Jurkat, Clone E6-1 (cell line): ENCODE results near the gene SH3RF2.

Source experiments
- DNase-seq: peaks from one replicate; pipeline ENCODE4 v3.0.0-alpha.2; 2011; ENCODE audit warnings: low read depth, low spot score
- H3K4me3 ChIP-seq: 2 replicates; pipeline ENCODE4 v1.5.1; 2011; ENCODE audit warnings: mild to moderate bottlenecking, low read length, control low read depth, moderate library complexity

The SH3RF2 gene

GRCh38 chr5:146024034-146024433 is 87.7 kb downstream of the SH3RF2 start:
- H3K4me3 ChIP-seq, result no peak overlapping the region
- DNase-seq, result no peak

- H3K4me3 ChIP-seq, result no peak overlapping the region
- DNase-seq, result no peak
Observed at GRCh38 chr5:146025114-146025680, 88.8 kb downstream of the SH3RF2 start.

- no peak overlapping the region for H3K4me3 ChIP-seq
- no peak for DNase-seq
Observed at GRCh38 chr5:146025681-146026080, 89.3 kb downstream of the SH3RF2 start.

- no peak for DNase-seq
- H3K4me3 ChIP-seq, result no peak overlapping the region
Observed at GRCh38 chr5:146026307-146027010, 90.1 kb downstream of the SH3RF2 start.

- DNase-seq, result no peak
- H3K4me3 ChIP-seq, result no peak overlapping the region
Observed at GRCh38 chr5:146027751-146028150, 91.4 kb downstream of the SH3RF2 start.

GRCh38 chr5:146032911-146033310 is 96.5 kb downstream of the SH3RF2 start:
- no peak overlapping the region for H3K4me3 ChIP-seq
- no peak for DNase-seq

GRCh38 chr5:146034127-146034526 is 97.7 kb downstream of the SH3RF2 start:
- DNase-seq, result no peak
- no peak overlapping the region for H3K4me3 ChIP-seq

- DNase-seq, result no peak
- no peak overlapping the region for H3K4me3 ChIP-seq
Observed at GRCh38 chr5:146034605-146035004, 98.2 kb downstream of the SH3RF2 start.

- no peak for DNase-seq
- H3K4me3 ChIP-seq, result no peak overlapping the region
Observed at GRCh38 chr5:146039420-146039819, 103.0 kb downstream of the SH3RF2 start.

- DNase-seq, result no peak
- H3K4me3 ChIP-seq, result no peak overlapping the region
Observed at GRCh38 chr5:146040527-146040926, 104.1 kb downstream of the SH3RF2 start.

GRCh38 chr5:146041180-146041789 is 104.9 kb downstream of the SH3RF2 start:
- DNase-seq, result no peak
- H3K4me3 ChIP-seq, result no peak overlapping the region

- DNase-seq, result no peak
- H3K4me3 ChIP-seq, result no peak overlapping the region
Observed at GRCh38 chr5:146042628-146043279, 106.4 kb downstream of the SH3RF2 start.

GRCh38 chr5:146043722-146044121 is 107.3 kb downstream of the SH3RF2 start:
- no peak for DNase-seq
- H3K4me3 ChIP-seq, result no peak overlapping the region

- no peak overlapping the region for H3K4me3 ChIP-seq
- peak; percentile 6 for DNase-seq
Observed at GRCh38 chr5:146047396-146047795, 111.0 kb downstream of the SH3RF2 start.

GRCh38 chr5:146048994-146049703 is 112.8 kb downstream of the SH3RF2 start:
- DNase-seq, result peak; percentile 32
- no peak overlapping the region for H3K4me3 ChIP-seq

- no peak overlapping the region for H3K4me3 ChIP-seq
- DNase-seq, result no peak
Observed at GRCh38 chr5:146049704-146050026, 113.3 kb downstream of the SH3RF2 start.

GRCh38 chr5:146050086-146050485 is 113.7 kb downstream of the SH3RF2 start:
- H3K4me3 ChIP-seq, result no peak overlapping the region
- no peak for DNase-seq

- H3K4me3 ChIP-seq, result no peak overlapping the region
- DNase-seq, result no peak
Observed at GRCh38 chr5:146051678-146052077, 115.3 kb downstream of the SH3RF2 start.

GRCh38 chr5:146052780-146053179 is 116.4 kb downstream of the SH3RF2 start:
- no peak for DNase-seq
- no peak overlapping the region for H3K4me3 ChIP-seq

GRCh38 chr5:146055432-146055831 is 119.1 kb downstream of the SH3RF2 start:
- H3K4me3 ChIP-seq, result no peak overlapping the region
- no peak for DNase-seq
